ENCODE data around the gene SMIM20.

DNA sequence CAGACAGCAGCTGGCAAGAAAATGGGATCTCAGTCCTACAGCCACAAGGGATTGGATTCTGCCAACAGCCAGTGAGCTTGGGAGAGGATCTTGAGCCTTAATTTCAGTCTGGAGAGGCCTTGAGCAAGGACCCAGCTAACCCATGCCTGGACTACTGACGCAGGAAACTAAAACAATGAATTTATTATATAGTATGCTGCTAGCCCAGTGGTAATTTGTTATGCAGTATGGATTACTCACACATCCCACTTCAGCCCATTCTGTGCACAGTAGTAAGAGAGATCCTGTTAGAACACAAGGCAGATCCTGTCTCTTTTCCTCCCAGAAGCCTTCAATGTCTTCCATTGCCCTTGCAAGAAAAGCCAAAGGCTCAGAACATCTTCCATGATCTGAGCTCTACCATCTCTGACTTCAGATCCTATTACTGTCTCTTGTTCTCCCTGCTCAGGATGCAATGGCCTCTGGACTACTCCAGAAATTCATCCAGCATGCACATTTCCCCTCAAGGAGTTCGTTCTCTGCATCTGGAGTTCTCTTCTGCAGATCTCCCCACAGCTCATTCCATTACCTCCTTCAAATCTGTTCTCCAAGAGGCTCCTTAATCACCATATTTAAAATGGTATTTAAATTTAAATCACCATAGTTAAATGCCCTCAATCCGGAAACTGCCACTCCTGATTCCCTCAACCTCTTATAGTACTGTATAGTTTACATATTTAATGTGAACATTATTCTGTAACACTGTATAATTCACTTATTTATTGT is 27.6 kb downstream of the SMIM20 start:
- TF ChIP-seq POLR2A (IDR thresholded peaks at IDR 0.05) (no peak), EP300 (IDR thresholded peaks at IDR 0.05) (no peak), POLR2AphosphoS5 (IDR thresholded peaks at IDR 0.05) (no peak)
- TF ChIP-seq, protein P1, sequence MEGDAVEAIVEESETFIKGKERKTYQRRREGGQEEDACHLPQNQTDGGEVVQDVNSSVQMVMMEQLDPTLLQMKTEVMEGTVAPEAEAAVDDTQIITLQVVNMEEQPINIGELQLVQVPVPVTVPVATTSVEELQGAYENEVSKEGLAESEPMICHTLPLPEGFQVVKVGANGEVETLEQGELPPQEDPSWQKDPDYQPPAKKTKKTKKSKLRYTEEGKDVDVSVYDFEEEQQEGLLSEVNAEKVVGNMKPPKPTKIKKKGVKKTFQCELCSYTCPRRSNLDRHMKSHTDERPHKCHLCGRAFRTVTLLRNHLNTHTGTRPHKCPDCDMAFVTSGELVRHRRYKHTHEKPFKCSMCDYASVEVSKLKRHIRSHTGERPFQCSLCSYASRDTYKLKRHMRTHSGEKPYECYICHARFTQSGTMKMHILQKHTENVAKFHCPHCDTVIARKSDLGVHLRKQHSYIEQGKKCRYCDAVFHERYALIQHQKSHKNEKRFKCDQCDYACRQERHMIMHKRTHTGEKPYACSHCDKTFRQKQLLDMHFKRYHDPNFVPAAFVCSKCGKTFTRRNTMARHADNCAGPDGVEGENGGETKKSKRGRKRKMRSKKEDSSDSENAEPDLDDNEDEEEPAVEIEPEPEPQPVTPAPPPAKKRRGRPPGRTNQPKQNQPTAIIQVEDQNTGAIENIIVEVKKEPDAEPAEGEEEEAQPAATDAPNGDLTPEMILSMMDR (IDR thresholded peaks at IDR 0.05): no peak

Data from gastroesophageal sphincter (tissue), 3 donors.